Adrenal gland (tissue), 12 donors: ENCODE data around the gene PSMD12. TPM values are rescaled to one million over a fixed set of nuclear protein-coding genes. Genes with fewer than 3 reads are reported as not detected.
"Not testable (repeated sequence)": the region's sequence is repeated elsewhere in the genome, so short reads cannot be mapped to it uniquely, and the experiment has no call there.

Experiments
- DNase-seq, 7 donors: peaks; one replicate each; pipeline ENCODE4 v3.0.0-alpha.2; 2019 to 2020
- H3K27ac ChIP-seq, 5 donors: fragments of 200-600 bp; sonication (generic) in 4 of 5; 1 replicate in 3 of 5; 2 replicates in 2 of 5; pipeline versions ENCODE4 v1.5.1 to v1.8.0; 2016 to 2020; ENCODE audit warnings: mild to moderate bottlenecking in 1 of 5
- H3K27me3 ChIP-seq: fragments of 200-600 bp; 2 replicates; pipeline ENCODE4 v1.8.0; 2021
- H3K36me3 ChIP-seq, 2 donors: fragments of 200-600 bp; replicated peaks in 1 of 2; 1 replicate in 1 of 2; 2 replicates in 1 of 2; pipeline versions ENCODE4 v1.5.1 to v1.8.0; 2018 to 2022
- H3K4me1 ChIP-seq, 2 donors: fragments of 200-600 bp; replicated peaks in 1 of 2; 1 replicate in 1 of 2; 2 replicates in 1 of 2; pipeline versions ENCODE4 v1.5.1 to v1.8.0; 2018 to 2021
- H3K4me3 ChIP-seq, 4 donors: fragments of 200-600 bp; sonication (generic) in 3 of 4; one replicate each; pipeline ENCODE4 v1.5.1; 2016 to 2018
- H3K9me3 ChIP-seq, 3 donors: fragments of 200-600 bp; sonication (generic) in 1 of 3; replicated peaks in 1 of 3; 1 replicate in 2 of 3; 2 replicates in 1 of 3; pipeline versions ENCODE4 v1.5.1 to v1.8.0; 2016 to 2021
- CTCF ChIP-seq, 6 experiments: fragments of 450-650 bp in 4 of 6; fragments of 200-600 bp in 2 of 6; sonication (generic) in 1 of 6; IDR thresholded peaks; 1 replicate in 5 of 6; 2 replicates in 1 of 6; pipeline versions ENCODE4 v1.5.1 to v1.8.0; 2016 to 2021; ENCODE audit warnings: antibody characterized with exemption in 6 of 6, mild to moderate bottlenecking in 2 of 6, moderate library complexity in 1 of 6
- POLR2A ChIP-seq, 2 donors: fragments of 450-650 bp; IDR thresholded peaks; one replicate each; pipeline ENCODE4 v1.6.1; 2017; ENCODE audit warnings: antibody characterized with exemption in 2 of 2, mild to moderate bottlenecking in 2 of 2, moderate library complexity in 1 of 2
- WGBS, 4 donors: extraction: QIAGEN DNeasy Blood & Tissue Kit in 2 of 4; methylation state at CpG; one replicate each; pipeline versions ENCODE4 v1.1.5 to v1.1.7; 2013 to 2017; 5-methylcytosine and 5-hydroxymethylcytosine counted together
- intact Hi-C, 2 donors: fragments of 100-400 bp; cut with DNase I; formaldehyde crosslinking; loops; one replicate each; pipeline versions ENCODE4 v1.14.1 to v1.15.0; 2022 to 2023
- polyA plus RNA-seq, 3 donors: library from polyadenylated mRNA; stranded (reverse); fragments of 200-250 nt in 2 of 3; fragments of 350-450 nt in 1 of 3; fragmentation: Illumina TruSeq in 1 of 3; extraction: RNeasy Lipid Tissue Mini Kit (QIAGEN cat#74804) in 1 of 3; gene quantifications; one replicate each; pipeline ENCODE4 v1.2.3, GENCODE V29; 2013 to 2014
- total RNA-seq, 9 donors: library from RNA; depleted of rRNA in 4 of 9; stranded (reverse); fragments of >200 nt in 4 of 9; fragments of 120-200 nt in 1 of 9; fragmentation: NEBNext Ultra II Directional in 1 of 9; extraction: Animal tissue kit (Norgen Biotek cat#: 25700) in 1 of 9; gene quantifications; one replicate each; pipeline versions ENCODE4 v1.1.0 to v1.2.4, GENCODE V29; 2013 to 2023
- donor health status: healthy with polysubstance abuse.
- donor health status: Bipolar disorder and iron deficiency.
- donor health status: DM: yes; HTN: yes; CAD: no.
- donor health status: DM: no; HTN: no; CAD: no.
- donor health status: DM: no; HTN: no; CAD: no.
- donor health status: DM: yes; HTN: yes; CAD: no.

PSMD12 gene
- total and polyA plus RNA-seq, 12 donors, result 19.7 to 163 (median 38.3) TPM

- Histone ChIP-seq H3K27ac (no peak overlapping the region), H3K4me1 (peaks cover 0 to 19% of the 10 kb centered on the region in 2 donors), H3K9me3 (no peaks in the 10 kb centered on the region), H3K27me3 (no peaks in the 10 kb centered on the region), H3K4me3 (no peak overlapping the region), H3K36me3 (no peaks in the 10 kb centered on the region)
- 91 to 98% (median 97%) methylated on average over 4 of the region's 4 CpGs for WGBS, 4 donors
- no peak for DNase-seq
- intact Hi-C loops, result loop anchor here in 1 of 2 donors (5.0 to 10.0 kb wide), 2 partner anchors 88 to 246 kb away; no protein-coding TSS in a partner anchor
- no peak for TF ChIP-seq CTCF (IDR thresholded peaks at IDR 0.05)
- no peak for TF ChIP-seq POLR2A (IDR thresholded peaks at IDR 0.05)
These were observed 22.6 kb upstream of the PSMD12 start for GRCh38 chr17:67388986-67389385.

GRCh38 chr17:67388536-67388935, 22.2 kb upstream of the PSMD12 start:
- intact Hi-C loops, result loop anchor here in 1 of 2 donors (5.0 to 10.0 kb wide), 2 partner anchors 89 to 246 kb away; no protein-coding TSS in a partner anchor
- not testable (repeated sequence) for DNase-seq, H3K27me3 ChIP-seq, H3K9me3 ChIP-seq, H3K27ac ChIP-seq, H3K36me3 ChIP-seq, H3K4me3 ChIP-seq
- peaks cover 0 to 14% of the 10 kb centered on the region in 2 donors for H3K4me1 ChIP-seq
- WGBS, 4 donors, result 87 to 98% (median 97%) methylated on average over 10 of the region's 10 CpGs

GRCh38 chr17:67386965-67387551, 20.7 kb upstream of the PSMD12 start:
- DNase-seq, result peak in 6 of 7 donors; percentile 26 to 69 (median 48)
- no peaks in the 10 kb centered on the region for H3K27me3 ChIP-seq
- intact Hi-C loops, result loop anchor here in 1 of 2 donors (5.0 to 10.0 kb wide), 2 partner anchors 90 to 248 kb away; no protein-coding TSS in a partner anchor
- H3K4me1 ChIP-seq, result peaks cover 0 to 8% of the 10 kb centered on the region in 2 donors
- TF ChIP-seq CTCF (IDR thresholded peaks at IDR 0.05), result peak; percentile 45 to 64 (median 55)
- TF ChIP-seq POLR2A (IDR thresholded peaks at IDR 0.05), result no peak
- no peaks in the 10 kb centered on the region for H3K9me3 ChIP-seq
- 74 to 77% (median 75%) methylated on average over 15 to 16 of the region's 16 CpGs for WGBS, 4 donors
- H3K36me3 ChIP-seq, result no peaks in the 10 kb centered on the region
- H3K4me3 ChIP-seq, result no peak overlapping the region
- no peak overlapping the region for H3K27ac ChIP-seq

DNA sequence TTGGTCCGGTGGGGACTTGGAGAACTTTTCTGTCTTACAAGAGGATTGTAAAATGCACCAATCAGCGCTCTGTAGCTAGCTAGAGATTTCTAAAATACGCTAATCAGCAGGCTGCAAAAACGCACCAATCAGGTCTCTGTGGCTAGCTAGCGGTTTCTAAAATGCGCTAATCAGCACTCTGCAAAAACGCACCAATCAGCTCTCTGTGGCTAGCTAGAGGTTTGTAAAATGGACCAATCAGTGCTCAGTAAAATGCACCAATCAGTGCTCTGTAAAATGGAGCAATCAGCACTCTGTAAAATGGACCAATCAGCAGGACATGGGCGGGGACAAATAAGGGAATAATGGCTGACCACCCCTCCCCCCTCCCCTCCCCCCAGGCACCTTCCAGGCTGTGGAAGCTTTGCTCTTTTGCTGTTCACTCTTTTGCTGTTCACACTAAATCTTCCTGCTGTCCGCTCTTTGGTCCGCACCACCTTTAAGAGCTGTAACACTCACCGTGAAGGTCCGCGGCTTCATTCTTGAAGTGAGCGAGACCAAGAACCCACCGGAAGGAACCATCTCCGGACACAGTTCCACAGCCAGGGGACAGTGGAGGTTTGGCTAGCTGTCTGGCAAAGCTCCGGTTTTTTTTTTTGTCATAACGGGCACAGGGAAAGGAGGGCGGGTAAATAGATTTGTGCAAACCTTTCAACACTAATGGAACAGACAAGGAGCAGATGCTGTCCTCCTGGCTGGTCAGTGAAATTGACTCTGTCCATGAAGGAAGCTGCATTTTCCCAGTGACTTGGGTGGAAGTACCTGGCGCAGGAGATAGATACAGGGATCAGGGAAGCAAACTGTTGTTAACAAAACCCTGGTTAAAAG, 19.0 kb upstream of the PSMD12 start:
- intact Hi-C loops, result loop anchor here in 1 of 2 donors (5.0 to 10.0 kb wide), 2 partner anchors 92 to 249 kb away; no protein-coding TSS in a partner anchor
- peak in 1 of 7 donors; percentile 43 for DNase-seq
- H3K27ac ChIP-seq, result no peak overlapping the region
- no peaks in the 10 kb centered on the region for H3K36me3 ChIP-seq
- no peaks in the 10 kb centered on the region for H3K9me3 ChIP-seq
- no peaks in the 10 kb centered on the region for H3K27me3 ChIP-seq
- H3K4me1 ChIP-seq, result peaks cover 0 to 4% of the 10 kb centered on the region in 2 donors
- WGBS, 4 donors, result 88 to 97% (median 95%) methylated on average over 20 of the region's 20 CpGs
- no peak overlapping the region for H3K4me3 ChIP-seq
- no peak for TF ChIP-seq CTCF (IDR thresholded peaks at IDR 0.05)
- no peak for TF ChIP-seq POLR2A (IDR thresholded peaks at IDR 0.05)
